NCI-H460 (cell line): ENCODE data around the gene RTN4R. TPM values are rescaled to one million over a fixed set of nuclear protein-coding genes. Genes with fewer than 3 reads are reported as not detected.

Experiments used
- DNase-seq: peaks from one replicate; pipeline ENCODE4 v3.0.0-alpha.2; 2016; ENCODE audit warnings: low read depth; ENCODE audit errors: extremely low read depth
- total RNA-seq: library from RNA; depleted of rRNA; stranded (reverse); fragments of >200 nt; shearing (Covaris generic); gene quantifications from 2 replicates; pipeline ENCODE4 v1.2.3, GENCODE V29; 2014

RTN4R gene
- total RNA-seq, 1 experiment from 2014 or later, result 1.9 TPM

- DNase-seq, result no peak
Observed at GRCh38 chr22:20244250-20244648, 23.9 kb downstream of the RTN4R start.

GRCh38 chr22:20243537-20244249, 24.4 kb downstream of the RTN4R start:
- peak; percentile 18 for DNase-seq

- DNase-seq, result no peak
Observed at GRCh38 chr22:20243176-20243536, 25.0 kb downstream of the RTN4R start.

DNA sequence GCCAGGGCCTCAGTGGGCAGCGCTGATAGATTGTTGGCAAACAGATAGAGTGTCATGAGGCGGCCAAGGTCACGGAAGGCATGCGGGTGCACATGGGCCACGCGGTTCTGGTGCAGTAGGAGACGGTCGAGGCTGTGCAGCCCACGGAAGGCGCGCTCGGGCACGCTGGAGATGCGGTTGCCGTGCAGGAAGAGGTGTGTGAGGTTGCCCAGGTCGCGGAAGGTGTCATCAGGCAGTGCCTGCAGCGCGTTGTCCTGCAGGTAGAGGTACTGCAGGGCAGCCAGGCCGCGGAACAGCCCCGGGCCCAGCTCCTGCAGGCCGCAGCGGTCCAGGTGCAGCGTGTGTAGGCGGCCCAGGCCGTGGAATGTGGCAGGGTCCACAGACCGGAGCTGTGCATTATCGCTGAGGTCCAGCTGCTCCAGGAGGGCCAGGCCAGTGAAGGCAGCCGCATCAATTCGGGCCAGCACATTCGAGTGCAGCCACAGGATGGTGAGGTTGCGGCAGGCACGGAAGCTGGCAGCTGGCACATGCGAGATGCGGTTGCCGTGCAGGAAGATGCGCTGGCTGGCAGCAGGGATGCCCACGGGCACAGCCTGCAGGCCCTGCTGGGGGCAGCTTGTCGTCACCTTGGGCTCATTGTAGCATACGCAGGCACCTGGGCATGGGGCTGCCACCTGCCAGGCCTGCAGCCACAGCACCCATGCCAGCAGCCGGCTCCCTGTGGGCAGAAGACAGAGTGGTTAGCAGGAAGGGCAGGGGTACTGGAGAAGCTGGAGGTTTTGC, 25.5 kb downstream of the RTN4R start:
- no peak for DNase-seq

GRCh38 chr22:20241579-20242392, 26.3 kb downstream of the RTN4R start:
- no peak for DNase-seq

GRCh38 chr22:20240900-20241299, 27.2 kb downstream of the RTN4R start:
- DNase-seq, result no peak

DNA sequence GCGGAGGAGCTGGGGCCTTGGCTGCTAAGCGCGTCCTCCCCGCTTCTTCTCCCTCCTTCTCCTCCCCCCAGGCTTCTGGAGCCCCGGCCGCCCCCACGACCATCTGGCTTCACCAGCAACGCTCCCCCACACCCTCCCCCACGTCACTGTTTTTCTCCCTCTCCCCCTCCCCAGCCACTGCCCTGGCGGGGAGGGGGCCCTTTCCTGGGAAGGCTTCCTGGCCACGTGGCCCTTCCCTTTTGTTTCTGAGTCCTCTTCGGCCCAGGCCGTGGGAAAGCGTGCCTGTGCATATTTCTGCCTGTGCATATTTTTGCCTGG, 27.7 kb downstream of the RTN4R start:
- no peak for DNase-seq

DNA sequence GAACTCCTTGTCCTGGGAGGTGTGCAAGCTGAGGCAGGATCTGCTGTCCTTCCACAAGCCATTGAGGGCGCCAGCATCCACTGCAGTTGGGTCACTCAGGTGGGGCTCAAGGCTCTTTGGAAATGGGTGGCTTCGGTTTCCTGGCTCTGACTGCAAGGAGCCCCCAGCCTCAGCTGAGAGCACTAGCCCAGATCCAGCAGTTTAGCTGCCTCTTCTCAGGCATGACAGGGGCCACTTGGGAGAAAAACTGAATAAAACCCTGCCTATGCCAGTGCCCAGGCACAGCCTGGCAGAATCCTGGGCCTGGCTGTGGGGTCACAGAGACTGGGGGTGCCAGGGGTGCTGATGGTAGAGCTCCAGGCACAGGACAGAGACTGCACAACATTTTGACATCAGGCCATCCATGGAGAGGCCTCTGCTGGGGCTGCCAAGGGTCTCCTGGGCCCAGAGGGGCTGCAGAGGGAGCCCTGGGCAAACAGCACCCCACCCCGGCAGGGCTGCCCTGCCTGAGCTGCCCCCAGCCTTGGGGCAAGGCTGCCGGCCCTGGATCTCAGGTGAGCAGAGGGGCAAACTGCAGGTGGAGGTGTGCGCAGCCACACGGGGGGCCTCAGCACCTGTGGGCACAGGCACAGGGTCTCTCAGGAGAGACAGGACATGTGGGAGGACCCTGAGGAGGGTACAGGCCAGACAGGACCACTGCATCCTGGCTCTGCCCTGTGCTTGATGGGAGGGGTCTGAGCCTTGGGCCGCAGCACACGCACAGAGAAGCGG, 28.3 kb downstream of the RTN4R start:
- DNase-seq, result no peak

DNA sequence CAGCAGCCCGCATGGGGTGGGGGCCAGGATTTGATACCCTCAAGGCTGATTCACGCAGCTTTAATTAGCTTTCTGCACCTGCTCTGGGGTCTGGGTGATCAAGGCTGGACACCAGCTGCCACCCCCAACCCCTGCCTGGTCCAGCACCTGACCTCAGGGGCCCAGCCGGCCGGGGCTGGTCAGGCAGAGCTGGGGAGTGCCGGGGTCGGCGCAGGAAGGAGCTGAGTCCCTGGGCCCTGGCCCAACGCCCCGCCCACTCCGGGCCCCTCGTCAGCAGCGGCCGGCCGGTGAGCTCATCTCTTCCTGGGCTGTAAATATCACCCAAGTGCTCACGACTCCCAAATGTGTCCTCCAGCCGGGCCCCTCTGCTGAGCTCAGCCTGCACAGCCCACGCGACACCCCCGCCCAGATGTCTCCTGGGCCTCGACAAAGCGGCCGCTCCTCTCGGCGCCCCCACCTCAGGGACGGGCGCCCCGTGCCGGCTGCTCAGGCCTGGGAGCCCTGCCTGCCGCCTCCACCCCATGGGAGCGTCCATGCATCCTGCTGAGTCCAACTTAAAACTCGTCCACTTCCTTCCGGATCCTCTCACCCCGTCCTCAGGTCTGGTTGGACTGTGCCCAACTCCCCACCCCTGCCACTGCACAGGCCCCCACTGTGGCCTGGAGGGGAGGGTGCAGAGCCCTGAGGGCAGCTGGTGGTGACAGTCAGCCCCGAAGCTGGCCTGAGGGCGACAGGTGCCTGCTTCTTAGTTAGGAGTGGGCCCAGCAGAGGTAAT, 29.0 kb downstream of the RTN4R start:
- DNase-seq, result no peak

DNA sequence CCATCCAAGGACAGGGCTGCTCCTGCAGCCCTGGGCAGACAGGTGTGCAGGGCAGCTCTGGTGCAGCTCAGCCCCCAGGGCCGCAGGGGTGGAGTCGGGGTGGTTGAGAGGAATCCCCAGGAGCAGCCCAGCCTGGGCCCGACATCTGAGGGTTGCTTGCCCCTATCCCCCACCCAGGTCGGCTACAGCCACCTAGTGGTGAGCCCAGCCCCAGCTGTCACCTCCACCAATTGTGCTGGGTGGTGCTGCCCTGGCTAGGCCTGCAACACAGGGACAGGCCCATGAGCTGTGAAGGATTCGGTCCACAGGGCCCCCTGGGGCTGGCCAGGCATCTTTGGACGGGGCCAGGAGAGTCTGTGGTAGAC, 29.6 kb downstream of the RTN4R start:
- peak; percentile 21 for DNase-seq

- no peak for DNase-seq
Observed at GRCh38 chr22:20237480-20238440, 30.4 kb downstream of the RTN4R start.

- no peak for DNase-seq
Observed at GRCh38 chr22:20236052-20236717, 31.9 kb downstream of the RTN4R start.

- DNase-seq, result no peak
Observed at GRCh38 chr22:20235389-20235991, 32.6 kb downstream of the RTN4R start.

GRCh38 chr22:20234760-20235388, 33.2 kb downstream of the RTN4R start:
- no peak for DNase-seq

- DNase-seq, result no peak
Observed at GRCh38 chr22:20234314-20234682, 33.8 kb downstream of the RTN4R start.

- no peak for DNase-seq
Observed at GRCh38 chr22:20233351-20234313, 34.5 kb downstream of the RTN4R start.
